Measurements from ENCODE around the gene ADARB2.

GRCh38 chr10:1521741-1522140 lies 215.6 kb downstream of the ADARB2 start:
- no peak for TF ChIP-seq POLR2A (IDR thresholded peaks at IDR 0.05; ENCODE audit: low read depth, low read length)
- no peak for TF ChIP-seq SPI1 (IDR thresholded peaks at IDR 0.05; ENCODE audit: low read depth, low read length)
- TF ChIP-seq POLR2AphosphoS5 (IDR thresholded peaks at IDR 0.05; ENCODE audit: low read depth, low read length) = no peak
- no peak for TF ChIP-seq TAF1 (IDR thresholded peaks at IDR 0.05; ENCODE audit: low read depth, low read length)
- TF ChIP-seq POU2F2 (IDR thresholded peaks at IDR 0.05; ENCODE audit: low read depth, low read length) = no peak
